Muscle of leg (tissue), 11 donors: ENCODE measurements around the gene INPP5A. TPM values are rescaled to one million over a fixed set of nuclear protein-coding genes. Genes with fewer than 3 reads are reported as not detected.

Experiments
- DNase-seq: peaks from one replicate; pipeline ENCODE4 v3.0.0; 2013
- H3K27ac ChIP-seq: one replicate; pipeline ENCODE4 v1.5.1; 2013; ENCODE audit warnings: mild to moderate bottlenecking, low read length, control low read depth
- H3K27me3 ChIP-seq: one replicate; pipeline ENCODE4 v1.6.1; 2013; ENCODE audit warnings: low read length; ENCODE audit not compliant: control insufficient read depth, insufficient read depth
- H3K36me3 ChIP-seq: one replicate; pipeline ENCODE4 v1.6.1; 2013; ENCODE audit warnings: low read length; ENCODE audit not compliant: control insufficient read depth, insufficient read depth
- H3K4me1 ChIP-seq: one replicate; pipeline ENCODE4 v1.6.1; 2013; ENCODE audit warnings: low read length; ENCODE audit not compliant: control insufficient read depth, insufficient read depth
- H3K4me3 ChIP-seq: one replicate; pipeline ENCODE4 v1.5.1; 2013; ENCODE audit warnings: low read length, control low read depth
- H3K9me3 ChIP-seq: replicated peaks from 2 replicates; pipeline ENCODE4 v1.6.1; 2013; ENCODE audit warnings: low read depth, low read length; ENCODE audit not compliant: control insufficient read depth
- WGBS: methylation state at CpG from one replicate; pipeline ENCODE4 v1.1.5; 2013; ENCODE audit warnings: missing lambda C conversion rate; ENCODE audit not compliant: insufficient coverage; 5-methylcytosine and 5-hydroxymethylcytosine counted together
- polyA plus RNA-seq, 8 donors: library from polyadenylated mRNA; unstranded; fragments of 120-200 nt; gene quantifications; one replicate each; pipeline versions ENCODE4 v1.2.1 to v1.2.3, GENCODE V29; 2013; ENCODE audit warnings: inconsistent platforms in 1 of 8, low replicate concordance in 1 of 8; ENCODE audit not compliant: insufficient read length in 8 of 8, insufficient read depth in 1 of 8
- total RNA-seq: library from RNA; stranded (reverse); fragments of 120-200 nt; gene quantifications from one replicate; pipeline ENCODE4 v1.2.4, GENCODE V29; 2013

Gene INPP5A
- total and polyA plus RNA-seq, 9 donors = 34.1 to 56.2 (median 44.7) TPM

DNA sequence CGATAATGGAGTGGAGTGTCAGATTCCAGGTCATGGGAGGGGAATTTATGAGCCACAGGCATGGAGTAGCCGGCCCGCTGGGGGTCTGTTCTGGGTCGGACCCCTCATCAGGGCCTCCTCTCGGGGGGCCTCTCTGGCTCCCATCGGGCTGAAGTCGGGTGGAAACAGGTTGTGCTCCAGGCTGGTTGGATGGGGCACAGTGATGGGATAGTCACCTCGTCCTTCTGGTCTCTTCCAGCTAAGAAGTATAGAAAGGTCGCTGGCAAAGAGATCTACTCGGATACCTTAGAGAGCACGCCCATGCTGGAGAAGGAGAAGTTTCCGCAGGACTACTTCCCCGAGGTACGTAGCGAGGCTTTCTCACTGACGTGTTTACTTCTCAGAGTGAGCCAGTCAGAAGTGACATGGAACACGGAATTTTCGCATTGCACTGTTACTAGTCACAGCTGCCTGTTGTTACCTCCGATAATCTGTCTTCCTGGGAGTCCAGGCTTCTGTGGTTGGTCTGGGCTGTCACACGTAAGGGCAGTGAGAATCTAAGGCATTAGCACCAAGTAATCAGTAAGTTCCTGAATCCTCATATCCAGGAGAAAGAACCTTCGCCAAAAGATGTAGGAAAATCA is 160.1 kb downstream of the INPP5A start:
- 70% methylated on average over 18 of the region's 21 CpGs for WGBS
- Histone ChIP-seq H3K4me3 (no peak overlapping the region), H3K4me1 (peaks cover 5% of the 10 kb centered on the region), H3K9me3 (peaks cover 2% of the 10 kb centered on the region), H3K36me3 (peaks cover 17% of the 10 kb centered on the region), H3K27me3 (no peaks in the 10 kb centered on the region), H3K27ac (no peak overlapping the region)
- DNase-seq = no peak

DNA sequence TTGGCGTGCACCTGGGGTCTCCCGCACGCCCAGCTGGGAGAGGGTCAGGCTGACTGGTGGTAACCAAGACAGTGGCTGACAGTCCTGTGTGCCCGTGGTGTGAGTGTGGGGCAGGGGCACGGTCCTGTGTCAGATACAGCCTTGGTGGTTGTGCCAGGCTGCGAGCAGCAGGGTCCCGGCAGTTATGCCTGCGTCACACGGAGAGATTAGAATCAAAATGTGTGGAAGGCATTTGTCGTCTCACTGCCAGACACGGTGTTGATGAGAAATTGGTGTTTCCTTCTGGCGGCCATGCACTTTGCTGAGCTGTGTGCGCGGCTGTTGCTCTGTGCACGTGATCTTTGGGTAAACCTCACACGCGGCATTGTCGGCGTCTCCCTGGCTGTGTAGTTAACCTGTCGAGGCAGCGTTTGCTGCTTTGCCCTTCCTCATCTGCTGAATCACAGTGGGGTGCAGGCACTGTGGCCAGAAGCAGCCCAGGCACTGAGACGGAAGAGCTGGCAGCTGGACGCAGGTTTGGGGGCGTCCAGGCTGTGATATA is 160.7 kb downstream of the INPP5A start:
- 86% methylated on average over 24 of the region's 24 CpGs for WGBS
- no peak for DNase-seq
- H3K4me1 ChIP-seq = peaks cover 5% of the 10 kb centered on the region

DNA sequence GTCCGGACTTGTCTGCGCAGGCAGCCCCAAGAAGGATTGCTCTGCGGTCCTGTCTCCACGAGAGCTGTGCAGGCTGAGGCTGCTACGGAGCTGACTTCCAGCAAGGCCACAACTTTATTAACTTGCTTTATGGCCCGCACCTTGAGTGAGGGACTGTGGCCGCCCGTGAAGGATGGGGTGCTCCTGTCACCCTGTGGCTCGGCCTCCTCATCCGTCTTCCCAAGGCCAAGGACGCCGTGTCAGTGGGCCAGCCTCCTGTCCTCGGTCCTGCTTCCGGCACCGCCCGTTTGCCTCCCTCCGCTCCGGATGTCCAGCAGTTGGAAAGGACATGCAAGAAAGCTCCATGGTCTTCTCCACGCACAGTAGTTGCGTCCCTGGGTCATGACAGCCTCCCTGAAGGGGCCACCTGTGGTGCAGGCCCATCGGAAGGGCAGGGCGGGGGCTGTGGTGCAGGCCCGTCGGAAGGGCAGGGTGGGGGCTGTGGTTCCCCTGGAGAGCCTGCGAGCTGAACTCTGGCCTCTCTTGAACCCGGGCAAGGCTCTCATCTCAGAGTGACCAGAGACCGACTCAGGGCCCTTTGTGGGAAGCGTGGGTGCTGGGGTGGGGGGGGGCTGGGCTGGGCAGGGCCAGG is 161.3 kb downstream of the INPP5A start:
- peaks cover 2% of the 10 kb centered on the region for H3K9me3 ChIP-seq
- WGBS = 88% methylated on average over 27 of the region's 28 CpGs
- peaks cover 5% of the 10 kb centered on the region for H3K4me1 ChIP-seq
- no peak for DNase-seq
- no peaks in the 10 kb centered on the region for H3K27me3 ChIP-seq
- H3K36me3 ChIP-seq = peaks cover 17% of the 10 kb centered on the region
- H3K4me3 ChIP-seq = no peak overlapping the region
- H3K27ac ChIP-seq = no peak overlapping the region

More for the DNA sequence above, 160.7 kb downstream of the INPP5A start:
- H3K36me3 ChIP-seq = peaks cover 17% of the 10 kb centered on the region
- H3K9me3 ChIP-seq = peaks cover 2% of the 10 kb centered on the region
- no peak overlapping the region for H3K4me3 ChIP-seq
- no peak overlapping the region for H3K27ac ChIP-seq
- H3K27me3 ChIP-seq = no peaks in the 10 kb centered on the region

DNA sequence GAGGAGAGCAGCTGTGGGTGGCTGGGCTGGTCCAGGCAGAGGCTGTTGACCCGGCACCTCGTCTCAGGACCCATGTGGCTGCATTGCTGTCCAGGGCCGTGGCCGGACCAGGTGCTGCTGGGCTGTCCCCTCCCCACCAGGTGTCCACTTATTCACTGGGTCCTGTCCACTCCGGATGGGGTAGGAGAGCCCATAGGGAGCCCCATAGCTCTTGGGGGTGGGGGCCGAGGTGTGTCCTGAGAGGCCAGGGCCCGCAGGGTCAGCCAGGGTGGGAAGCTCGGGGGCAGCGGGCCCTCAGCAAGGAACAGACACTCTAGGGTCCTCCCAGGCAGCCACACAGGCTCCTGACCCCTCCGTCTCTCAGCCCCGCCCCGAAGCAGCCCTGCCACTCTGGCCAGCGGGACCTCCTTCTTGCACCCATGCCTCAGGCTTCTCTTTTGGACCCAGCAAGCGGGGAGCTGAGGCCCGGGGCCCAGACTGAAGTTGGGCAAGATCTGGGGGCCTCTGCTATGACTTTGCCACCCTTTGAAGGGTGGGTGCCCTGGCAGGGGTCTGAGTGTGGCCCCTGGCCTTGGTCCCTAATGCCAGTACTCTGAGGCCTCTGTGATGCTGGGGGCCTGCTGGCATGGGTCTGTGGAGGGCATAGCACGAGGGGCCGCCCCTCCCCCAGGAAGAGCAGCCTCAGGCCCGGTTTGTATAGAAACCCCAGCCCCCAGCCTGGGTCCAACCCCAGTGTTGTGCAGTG is 162.0 kb downstream of the INPP5A start:
- H3K36me3 ChIP-seq = peaks cover 17% of the 10 kb centered on the region
- no peaks in the 10 kb centered on the region for H3K27me3 ChIP-seq
- 87% methylated on average over 11 of the region's 18 CpGs for WGBS
- H3K4me1 ChIP-seq = peaks cover 5% of the 10 kb centered on the region
- H3K27ac ChIP-seq = no peak overlapping the region
- no peak for DNase-seq
- peaks cover 2% of the 10 kb centered on the region for H3K9me3 ChIP-seq
- H3K4me3 ChIP-seq = no peak overlapping the region

DNA sequence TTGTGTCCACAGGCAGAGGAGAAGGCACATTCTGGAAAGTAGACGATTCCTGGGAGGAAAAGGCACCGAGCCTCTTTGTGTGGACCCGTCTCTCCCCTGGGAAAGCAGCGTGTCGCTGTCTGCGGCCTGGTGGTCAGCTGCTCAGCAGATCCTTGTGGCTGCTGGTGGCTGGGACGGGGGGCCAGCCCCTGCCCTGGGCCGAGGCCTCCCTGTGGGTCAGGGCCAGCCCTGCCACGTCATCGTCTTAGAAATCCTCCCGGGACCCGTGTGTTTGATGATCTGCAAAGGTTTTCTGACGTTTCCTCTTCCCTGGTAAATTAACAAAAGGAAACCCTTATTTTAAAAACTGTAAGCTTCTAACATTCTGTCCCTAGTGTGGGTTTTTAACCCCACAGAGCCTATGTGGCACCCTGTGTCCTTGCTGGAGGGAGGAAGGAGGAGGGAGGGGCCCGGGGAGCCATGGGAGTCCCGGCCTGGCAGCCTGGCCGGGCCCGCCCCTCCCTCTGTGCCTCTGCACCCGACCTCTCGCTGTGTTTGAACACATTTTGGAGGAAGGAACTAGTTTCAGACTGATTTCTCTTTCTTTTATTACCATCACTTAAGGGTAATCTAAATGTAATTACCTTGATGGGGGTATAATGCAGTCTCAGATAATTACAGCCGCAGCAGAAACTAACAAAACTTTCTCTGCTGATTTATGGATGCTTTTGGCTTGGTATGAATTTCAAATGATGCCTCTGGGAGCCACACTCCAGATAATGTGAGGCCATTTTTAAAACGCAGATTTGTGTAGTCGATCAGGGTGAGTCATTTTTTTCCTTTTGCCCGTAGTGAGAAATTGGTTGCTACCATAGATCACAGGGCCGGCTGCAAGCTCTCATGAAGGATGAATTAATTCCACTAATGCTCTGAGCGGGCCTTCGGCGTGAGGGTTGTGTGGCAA is 162.8 kb downstream of the INPP5A start:
- 55% methylated on average over 13 of the region's 27 CpGs for WGBS
- peak; percentile 22 for DNase-seq
- Histone ChIP-seq H3K4me1 (peaks cover 5% of the 10 kb centered on the region), H3K9me3 (peaks cover 5% of the 10 kb centered on the region), H3K36me3 (peaks cover 21% of the 10 kb centered on the region), H3K27ac (no peak overlapping the region), H3K4me3 (no peak overlapping the region), H3K27me3 (no peaks in the 10 kb centered on the region)

DNA sequence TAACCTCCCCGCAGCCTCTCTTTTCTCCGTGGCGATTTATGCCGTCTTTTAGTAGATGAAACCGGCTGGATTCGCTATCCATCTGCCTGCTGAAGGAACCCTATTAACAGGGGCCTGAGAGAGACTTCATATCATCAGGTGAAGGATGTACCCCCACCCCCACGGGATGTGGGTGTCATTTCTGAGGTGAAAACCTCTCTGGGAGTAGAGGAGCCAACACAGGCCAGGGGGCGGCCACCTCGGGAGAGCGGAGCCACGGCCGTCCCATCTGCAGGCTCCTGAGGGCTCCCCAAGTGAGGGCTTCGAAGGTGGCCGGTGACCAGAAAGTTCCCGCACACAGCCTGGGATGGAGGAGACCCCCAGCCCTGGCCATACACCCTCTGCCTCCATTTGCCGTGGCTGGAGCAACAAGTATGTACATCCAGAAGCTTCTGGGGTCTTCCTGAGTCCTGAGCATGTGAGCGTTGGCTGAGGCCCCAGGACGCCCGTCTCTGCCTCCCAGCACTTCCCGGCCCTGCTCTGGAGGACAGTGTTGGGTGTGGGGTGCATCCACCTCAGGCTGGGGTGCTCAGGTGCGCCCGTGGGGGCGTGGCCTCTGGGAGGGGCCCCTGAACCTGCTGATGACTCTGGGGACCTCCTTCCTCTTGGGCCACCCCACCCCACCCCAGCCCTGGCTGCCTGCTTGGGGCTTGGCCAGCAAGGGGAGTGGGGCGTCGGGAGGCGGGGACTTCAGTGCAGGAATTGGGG is 163.7 kb downstream of the INPP5A start:
- H3K36me3 ChIP-seq = peaks cover 25% of the 10 kb centered on the region
- no peak overlapping the region for H3K4me3 ChIP-seq
- no peaks in the 10 kb centered on the region for H3K27me3 ChIP-seq
- WGBS = 89% methylated on average over 18 of the region's 26 CpGs
- DNase-seq = no peak
- H3K9me3 ChIP-seq = peaks cover 8% of the 10 kb centered on the region
- H3K27ac ChIP-seq = no peak overlapping the region
- H3K4me1 ChIP-seq = peaks cover 5% of the 10 kb centered on the region

DNA sequence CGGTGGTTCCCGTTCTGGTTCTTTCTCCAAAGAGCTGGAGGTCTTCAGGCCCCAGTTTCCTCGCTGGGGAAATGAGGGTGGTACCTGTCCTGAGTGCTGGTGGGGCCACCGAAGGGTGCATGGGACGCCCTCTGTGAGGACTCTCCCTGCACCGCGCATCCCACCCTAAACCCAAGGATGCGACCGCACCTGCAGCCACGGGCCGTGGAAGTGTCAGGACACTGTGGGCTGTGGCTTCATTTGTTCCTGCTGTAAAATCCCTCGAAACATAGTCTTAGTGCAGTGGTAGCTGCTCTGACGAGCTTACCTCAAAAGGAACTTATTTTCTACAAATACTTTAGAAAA is 164.2 kb downstream of the INPP5A start:
- 87% methylated on average over 5 of the region's 13 CpGs for WGBS
- Histone ChIP-seq H3K4me3 (no peak overlapping the region), H3K27me3 (no peaks in the 10 kb centered on the region), H3K27ac (no peak overlapping the region), H3K36me3 (peaks cover 26% of the 10 kb centered on the region), H3K9me3 (peaks cover 14% of the 10 kb centered on the region), H3K4me1 (peaks cover 5% of the 10 kb centered on the region)
- DNase-seq = no peak

DNA sequence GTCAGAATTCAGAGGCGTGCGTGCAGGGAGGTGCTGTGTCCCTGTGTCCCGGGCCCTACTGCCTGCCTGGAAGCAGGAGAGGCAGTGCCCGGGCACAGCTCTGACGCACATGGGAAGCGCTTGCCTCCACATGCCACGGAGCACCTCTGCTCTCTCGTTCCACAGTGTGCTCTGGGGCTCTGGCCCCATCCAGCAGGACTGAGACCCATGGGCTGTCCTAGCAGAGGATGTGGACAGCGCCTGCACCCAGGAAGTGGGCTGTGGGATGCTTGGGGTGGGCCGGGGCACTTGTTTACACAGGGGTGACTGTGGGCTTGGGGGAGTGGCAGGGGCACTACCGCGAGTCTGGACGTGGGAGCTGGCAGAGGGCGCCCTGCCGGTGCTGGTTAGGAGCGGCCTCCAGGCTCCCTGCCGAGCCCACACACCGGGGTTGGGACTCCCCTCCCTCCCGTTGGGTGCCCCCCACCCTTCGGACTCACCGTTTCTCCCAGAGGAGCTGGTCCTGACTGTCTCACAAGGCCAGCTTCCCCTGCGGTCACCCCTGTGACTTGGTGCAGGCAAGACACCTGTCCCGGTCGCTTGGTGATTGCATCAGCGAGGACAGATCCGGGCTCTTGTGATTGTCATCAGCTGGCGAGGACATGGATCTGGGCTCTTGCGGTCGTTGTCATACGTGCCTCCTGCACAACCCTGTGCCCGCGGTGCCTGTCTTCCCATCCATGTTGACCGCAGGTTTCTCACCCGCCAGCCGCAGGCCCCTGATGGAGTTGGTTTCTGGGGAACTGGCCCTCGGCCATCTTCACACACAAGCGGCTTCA is 165.2 kb downstream of the INPP5A start:
- Histone ChIP-seq H3K27ac (no peak overlapping the region), H3K9me3 (peaks cover 14% of the 10 kb centered on the region), H3K27me3 (no peaks in the 10 kb centered on the region), H3K4me1 (peaks cover 5% of the 10 kb centered on the region), H3K4me3 (no peak overlapping the region), H3K36me3 (peaks cover 20% of the 10 kb centered on the region)
- WGBS = 92% methylated on average over 32 of the region's 37 CpGs
- no peak for DNase-seq
